Posterior vena cava (tissue), 2 donors: ENCODE measurements around the gene BEX1. TPM values are rescaled to one million over a fixed set of nuclear protein-coding genes. Genes with fewer than 3 reads are reported as not detected.
"Not testable (repeated sequence)": the region's sequence is repeated elsewhere in the genome, so short reads cannot be mapped to it uniquely, and the experiment has no call there.

Experiments
- DNase-seq: peaks from one replicate; pipeline ENCODE4 v3.0.0-alpha.2; 2020; ENCODE audit warnings: low spot score
- intact Hi-C, 2 donors: fragments of 100-400 bp; cut with DNase I; formaldehyde crosslinking; loops; one replicate each; pipeline versions ENCODE4 v1.14.1 to v1.14.2; 2022 to 2023
- long read RNA-seq, 2 donors: library from polyadenylated mRNA; unstranded; transcript quantifications; one replicate each; pipeline ENCODE4 v2.0.0, GENCODE V29; 2020 to 2021
- total RNA-seq, 2 donors: library from RNA; stranded (reverse); fragmentation: NEBNext Ultra II Directional; extraction: Animal tissue kit (Norgen Biotek cat#: 25700); gene quantifications; one replicate each; pipeline ENCODE4 v1.2.1, GENCODE V29; 2021
- donor health status: DM: yes; HTN: yes; CAD: no.
- donor health status: DM: yes; HTN: yes; CAD: no.

BEX1 gene
- under 1 TPM; 0.76 to 0.83 TPM for total RNA-seq
- long read RNA-seq, donor 1 = 0 reads
- long read RNA-seq, donor 2 = 0 reads

DNA sequence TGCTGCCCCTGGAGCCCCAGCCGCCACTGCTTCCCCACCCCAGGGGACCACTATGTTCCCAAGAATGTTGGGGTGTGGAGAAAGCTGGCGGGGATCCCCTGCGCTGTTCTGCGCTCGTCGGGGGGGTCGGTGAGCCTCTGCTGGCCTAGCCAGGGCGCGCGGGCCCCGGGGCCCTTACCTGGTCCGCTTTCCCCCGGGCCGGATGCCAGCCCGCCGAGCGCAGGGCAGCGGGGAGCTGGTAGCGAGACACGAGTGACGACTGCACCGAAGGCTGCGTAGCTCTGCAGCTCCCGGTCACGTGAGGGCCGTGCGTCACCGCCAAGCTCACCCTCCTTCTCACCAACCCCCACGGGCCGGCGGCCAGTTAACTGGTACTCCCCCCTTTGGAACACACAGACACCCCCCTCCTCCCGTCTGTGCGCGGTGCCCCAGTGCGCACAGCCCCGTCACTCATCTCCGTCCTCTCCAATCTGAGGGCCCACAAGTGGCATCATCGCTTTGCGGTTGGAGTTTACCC is at the start of gene BEX1:
Gene BEX1, minus strand, starts transcription at position 254 of the 517 bp plus-strand sequence. CDS start 897 bp downstream, outside the sequence.
- intact Hi-C loops = no loop called here

DNA sequence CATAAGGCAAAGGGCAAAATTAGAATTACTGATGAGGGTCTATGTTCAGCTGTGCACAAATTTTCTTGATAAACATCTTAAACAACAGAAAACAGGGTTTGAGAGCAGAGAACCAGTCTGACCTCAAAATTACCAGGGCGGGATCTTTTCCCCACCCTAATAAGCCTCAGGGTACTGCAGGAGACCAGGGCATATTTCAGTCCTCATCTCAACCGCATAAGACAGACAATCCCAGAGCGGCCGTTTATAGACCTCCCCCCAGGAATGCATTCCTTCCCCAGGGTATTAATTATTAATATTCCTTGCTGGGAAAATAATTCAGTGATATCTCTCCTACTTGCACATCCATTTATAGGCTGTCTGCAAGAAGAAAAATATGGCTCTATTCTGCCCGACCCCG is 45.5 kb upstream of the BEX1 start:
- intact Hi-C loops, DNase-seq: not testable (repeated sequence)

More for the DNA sequence above, at the start of gene BEX1:
- no peak for DNase-seq

DNA sequence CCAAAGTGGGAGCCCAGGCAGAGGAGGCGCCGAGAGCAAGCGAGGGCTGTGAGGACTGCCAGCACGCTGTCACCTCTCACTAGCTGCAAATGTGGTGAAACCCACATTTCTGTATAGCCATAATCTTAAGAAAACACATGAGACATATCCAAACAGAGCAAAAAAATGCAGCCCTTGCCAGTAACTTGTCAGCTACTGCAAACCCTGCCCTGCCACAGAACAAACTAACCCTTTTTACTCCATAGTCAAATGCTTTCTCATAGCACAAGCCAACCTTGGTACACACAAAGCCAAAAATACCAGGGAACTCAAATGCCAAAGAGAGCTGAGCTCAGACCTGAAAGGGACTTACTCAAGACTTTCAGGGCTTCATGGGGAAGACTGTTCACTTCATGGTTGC is 43.9 kb upstream of the BEX1 start:
- intact Hi-C loops = no loop called here
- DNase-seq = no peak

DNA sequence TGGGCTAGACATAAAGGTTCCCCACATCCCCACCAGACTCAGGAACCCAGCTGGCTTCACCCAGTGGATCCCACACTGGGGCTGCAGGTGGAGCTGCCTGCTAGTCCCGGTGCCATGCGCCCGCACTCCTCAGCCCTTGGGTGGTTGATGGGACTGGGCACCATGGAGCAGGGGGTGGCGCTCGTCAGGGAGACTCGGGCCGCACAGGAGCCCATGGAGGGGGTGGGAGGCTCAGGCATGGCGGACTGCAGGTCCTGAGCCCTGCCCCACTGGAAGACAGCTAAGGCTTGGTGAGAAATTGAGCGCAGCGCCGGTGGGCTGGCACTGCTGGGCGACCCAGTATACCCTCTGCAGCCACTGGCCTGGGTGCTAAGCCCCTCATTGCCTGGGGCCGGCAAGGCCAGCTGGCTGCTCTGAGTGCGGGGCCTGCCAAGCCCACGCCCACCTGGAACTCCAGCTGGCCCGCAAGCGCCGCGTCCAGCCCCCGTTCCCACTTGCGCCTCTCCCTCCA is 43.3 kb upstream of the BEX1 start:
- peak; percentile 79 for DNase-seq
- intact Hi-C loops = not testable (repeated sequence)

DNA sequence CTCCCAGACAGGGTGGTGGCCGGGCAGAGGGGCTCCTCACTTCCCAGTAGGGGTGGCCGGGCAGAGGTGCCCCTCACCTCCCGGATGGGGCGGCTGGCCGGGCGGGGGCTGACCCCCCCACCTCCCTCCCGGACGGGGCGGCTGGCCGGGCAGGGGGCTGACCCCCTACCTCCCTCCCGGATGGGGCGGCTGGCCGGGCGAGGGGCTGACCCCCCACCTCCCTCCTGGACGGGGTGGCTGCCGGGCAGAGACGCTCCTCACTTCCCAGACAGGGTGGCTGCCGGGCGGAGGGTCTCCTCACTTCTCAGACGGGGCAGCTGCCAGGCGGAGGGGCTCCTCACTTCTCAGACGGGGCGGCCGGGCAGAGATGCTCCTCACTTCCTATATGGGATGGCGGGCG is 40.4 kb upstream of the BEX1 start:
- intact Hi-C loops, DNase-seq: not testable (repeated sequence)

DNA sequence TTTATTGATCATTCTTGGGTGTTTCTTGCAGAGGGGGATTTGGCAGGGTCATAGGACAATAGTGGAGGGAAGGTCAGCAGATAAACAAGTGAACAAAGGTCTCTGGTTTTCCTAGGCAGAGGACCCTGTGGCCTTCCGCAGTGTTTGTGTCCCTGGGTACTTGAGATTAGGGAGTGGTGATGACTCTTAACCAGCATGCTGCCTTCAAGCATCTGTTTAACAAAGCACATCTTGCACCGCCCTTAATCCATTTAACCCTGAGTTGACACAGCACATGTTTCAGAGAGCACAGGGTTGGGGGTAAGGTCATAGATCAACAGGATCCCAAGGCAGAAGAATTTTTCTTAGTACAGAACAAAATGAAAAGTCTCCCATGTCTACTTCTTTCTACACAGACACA is 39.9 kb upstream of the BEX1 start:
- intact Hi-C loops, DNase-seq: not testable (repeated sequence)

DNA sequence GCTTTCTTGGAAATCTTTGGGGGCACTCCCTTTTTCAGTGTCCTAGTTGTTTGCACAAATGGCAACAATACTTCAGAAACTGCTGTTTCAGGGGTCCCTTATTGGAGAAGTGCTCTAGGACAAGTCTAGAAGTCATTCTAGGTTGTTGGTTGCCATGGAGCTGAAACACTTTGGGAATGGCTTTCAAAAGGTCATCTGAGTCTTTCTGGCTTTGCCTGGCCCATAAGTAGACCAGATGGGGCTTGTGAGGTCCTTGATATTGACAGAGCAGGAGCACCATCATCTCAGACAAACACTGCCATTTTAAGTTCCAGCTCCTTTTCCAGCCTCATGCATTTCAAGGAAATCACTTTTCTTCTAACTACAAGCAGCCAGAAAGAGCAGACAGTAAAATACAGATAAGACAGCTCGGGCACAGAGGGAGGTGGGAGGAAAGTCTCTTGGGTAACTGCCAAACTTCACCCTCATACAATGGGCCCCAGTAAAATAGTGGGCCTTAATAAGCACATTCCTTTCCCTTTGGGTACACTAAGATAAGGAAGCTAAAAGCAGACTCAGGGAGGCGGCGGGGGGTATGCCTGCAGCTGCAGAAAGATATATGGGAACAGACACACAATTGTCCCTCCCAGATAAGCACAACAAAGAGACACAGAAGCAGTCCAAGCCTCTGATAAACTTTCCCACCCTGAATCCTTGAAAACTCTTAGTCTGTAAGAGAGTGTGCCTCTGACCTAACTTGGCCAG is 37.5 kb upstream of the BEX1 start:
- intact Hi-C loops = no loop called here
- DNase-seq = no peak

DNA sequence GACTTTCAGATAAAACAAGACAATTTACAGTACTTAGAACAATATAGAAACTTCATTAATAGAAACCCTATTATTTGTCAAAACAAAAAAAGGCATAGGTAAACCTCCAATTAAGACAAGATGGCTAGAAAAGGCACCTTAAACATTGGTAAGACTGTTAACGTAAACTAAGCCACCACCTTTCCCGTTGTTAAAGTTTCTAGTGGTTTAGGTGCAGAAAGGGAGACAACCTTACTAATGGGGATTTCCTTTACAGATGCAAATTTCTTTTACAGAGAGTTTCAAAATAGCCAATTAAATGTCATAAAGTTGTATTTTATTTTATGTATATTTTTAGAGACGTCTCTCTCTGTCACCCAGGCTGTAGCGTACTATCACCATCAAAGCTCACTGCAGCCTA is 36.5 kb upstream of the BEX1 start:
- intact Hi-C loops = no loop called here
- DNase-seq = no peak

DNA sequence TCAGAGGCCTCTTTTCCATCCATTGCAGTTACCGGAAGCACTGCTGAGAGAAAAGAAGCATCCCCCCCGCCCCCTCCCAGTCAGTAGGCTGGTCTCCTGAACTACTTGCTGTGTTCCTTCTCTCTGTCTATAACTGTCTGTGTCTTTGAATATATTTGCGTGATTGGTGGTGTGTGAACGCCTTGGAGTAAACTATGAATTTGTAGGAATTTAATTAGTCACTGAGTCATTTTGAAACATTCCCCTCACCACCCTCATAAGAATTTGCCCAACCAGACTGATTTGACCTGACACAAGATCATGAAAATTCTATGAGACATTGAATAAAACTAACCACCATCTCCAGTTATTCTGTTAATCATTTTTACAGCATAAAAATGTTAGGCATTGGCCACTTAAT is 35.7 kb upstream of the BEX1 start:
- no peak for DNase-seq

DNA sequence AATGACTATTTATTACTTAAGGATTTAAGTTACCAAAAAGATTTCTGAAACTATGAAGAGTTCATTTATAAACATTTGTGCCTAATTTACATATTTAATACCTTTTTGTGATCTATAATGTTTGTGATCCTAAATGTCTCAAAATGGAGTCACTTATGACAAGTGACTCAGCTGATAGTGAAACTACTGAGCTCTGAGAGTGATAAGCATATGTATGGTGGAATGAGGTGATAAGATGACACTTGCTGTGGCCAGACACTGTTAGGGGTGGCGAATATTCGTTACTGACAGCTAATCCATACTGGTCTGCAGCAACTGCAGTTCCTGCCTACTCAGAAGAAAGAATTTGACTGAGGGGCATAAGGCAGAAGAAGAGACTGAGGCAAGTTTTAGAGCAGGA is 34.5 kb upstream of the BEX1 start:
- DNase-seq = no peak
- intact Hi-C loops = no loop called here

More for the DNA sequence above, 35.7 kb upstream of the BEX1 start:
- intact Hi-C loops = no loop called here

DNA sequence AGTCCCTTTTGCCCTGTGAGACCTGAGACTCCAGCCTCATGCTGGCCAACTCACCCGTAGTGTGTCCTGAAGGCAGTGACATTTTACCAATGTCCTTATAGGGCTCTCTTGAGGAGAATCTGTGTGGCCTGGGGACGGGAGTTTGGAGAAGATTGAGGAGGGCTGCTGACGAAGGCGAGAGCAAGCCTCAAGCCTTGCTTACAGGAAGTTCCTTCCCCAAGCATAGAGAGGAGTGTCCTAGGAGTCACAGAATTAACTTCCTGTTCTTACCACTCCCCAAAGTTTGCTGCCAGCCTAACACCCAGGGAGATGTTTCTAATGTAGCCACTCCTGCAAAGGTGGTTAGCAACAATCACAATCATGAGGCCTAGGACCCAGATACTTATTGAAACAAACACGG is 29.0 kb upstream of the BEX1 start, which contains the start of gene NXF3:
Gene NXF3, minus strand, starts transcription at position 202 of the 400 bp plus-strand sequence. Its CDS starts 120 bp downstream, at position 82.
- no peak for DNase-seq
- intact Hi-C loops = no loop called here

DNA sequence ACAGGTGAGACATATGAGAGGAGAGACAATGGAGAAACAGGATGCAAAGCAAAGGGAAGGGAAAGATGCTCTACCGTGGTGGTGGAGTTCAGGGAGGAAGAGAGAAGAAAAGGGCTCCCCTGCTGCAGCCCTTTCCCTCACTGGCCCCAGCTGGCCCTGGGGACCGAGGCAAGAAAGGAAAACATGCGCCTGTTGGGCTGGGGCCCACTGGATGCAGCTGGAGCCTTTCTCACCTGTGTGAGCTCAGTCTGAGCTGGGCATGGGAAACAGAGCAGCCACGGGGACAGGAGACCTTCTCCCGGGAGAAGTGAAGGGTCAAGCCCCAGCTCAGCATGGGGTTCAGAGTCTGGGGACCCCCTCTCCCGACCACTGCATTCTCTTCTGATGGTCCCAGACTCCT is 17.1 kb upstream of the BEX1 start:
- DNase-seq = no peak
- intact Hi-C loops = no loop called here

DNA sequence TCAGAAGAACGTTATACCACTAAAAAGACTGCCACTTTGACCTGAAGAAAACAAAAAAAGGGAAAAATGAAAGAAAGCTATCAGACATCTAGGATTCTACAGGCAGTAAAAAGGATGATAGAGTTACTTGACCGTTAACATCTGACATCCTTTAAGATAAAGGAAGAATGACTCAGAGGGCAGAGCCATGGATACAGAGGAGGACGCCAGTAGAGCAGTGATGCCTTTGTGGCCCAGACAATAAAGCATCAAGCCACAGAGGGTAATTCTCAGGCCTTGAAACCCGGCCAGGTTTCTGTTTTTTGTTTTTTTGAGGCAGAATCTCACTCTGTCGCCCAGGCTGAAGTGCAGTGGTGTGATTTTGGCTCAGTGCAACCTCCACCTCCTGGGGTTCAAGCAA is 9.5 kb upstream of the BEX1 start:
- intact Hi-C loops = no loop called here
- no peak for DNase-seq

DNA sequence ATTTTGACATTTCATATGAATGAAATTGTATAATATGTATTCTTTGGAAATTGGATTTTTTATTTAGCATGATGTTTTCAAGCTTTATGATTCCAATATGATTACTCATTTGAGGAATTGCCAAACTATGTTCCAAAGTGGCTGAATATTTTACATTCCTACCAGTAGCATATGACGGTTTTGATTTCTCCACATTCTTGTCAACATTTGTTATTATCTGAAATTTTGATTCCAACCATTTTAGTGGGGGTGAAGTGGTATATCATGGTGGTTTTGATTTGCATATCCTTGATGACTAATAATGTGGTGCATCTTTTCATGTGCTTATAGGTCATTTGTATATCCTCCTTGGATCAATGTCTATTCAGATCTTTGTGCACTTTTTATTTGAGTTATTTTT is 2.6 kb upstream of the BEX1 start:
- no peak for DNase-seq
- intact Hi-C loops = no loop called here

DNA sequence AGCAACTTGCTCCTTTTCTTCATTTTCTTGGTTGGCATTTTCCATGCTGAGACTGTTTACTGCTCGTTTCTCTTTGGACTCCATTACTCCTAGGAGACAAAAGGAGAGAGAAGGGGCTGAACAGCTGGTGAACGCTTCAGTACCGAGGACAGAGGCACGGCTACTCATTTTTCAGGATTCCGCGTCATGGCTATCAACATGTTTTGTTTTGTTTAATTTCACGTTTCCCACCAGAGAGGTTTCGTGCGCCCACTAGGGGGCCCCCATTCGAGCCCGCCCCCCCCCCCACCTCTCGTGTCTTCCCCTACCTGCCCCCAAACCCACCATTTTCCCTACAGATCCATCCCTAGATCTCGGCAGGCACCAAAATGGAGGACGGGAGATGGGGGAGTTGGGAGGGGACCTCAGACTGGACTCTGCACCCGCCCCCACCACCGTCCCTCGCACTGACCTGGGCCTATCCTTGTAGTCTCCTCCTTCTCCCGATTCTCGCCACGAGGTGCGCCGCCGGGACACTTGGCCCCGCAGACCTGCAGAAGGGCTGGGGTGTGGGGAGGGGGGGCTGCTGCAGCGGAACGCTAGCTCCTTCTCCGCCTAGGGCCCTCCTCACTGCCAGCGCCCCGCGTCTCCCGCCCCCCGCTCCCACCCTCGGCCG is 653 bp downstream of the BEX1 start:
- intact Hi-C loops = no loop called here
- DNase-seq = no peak

DNA sequence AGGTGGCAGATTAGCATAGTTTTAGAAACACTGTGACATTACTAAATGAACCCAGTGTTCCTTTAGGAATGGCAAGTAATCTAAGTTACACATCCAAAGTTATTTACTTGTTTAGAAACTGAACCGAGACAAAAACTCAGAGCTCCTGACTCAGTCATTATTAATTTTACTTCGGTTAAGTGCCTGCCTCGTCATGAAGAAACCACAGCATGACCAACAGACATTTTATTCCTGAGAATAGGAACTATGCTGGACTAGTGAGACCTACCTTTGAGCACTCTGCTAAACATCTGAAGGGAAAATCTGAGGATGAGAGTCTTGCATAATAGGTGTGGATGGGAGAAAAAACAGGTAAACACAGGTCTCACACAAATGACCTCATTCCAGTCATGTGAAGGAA is 2.5 kb downstream of the BEX1 start:
- no peak for DNase-seq
- intact Hi-C loops = no loop called here

DNA sequence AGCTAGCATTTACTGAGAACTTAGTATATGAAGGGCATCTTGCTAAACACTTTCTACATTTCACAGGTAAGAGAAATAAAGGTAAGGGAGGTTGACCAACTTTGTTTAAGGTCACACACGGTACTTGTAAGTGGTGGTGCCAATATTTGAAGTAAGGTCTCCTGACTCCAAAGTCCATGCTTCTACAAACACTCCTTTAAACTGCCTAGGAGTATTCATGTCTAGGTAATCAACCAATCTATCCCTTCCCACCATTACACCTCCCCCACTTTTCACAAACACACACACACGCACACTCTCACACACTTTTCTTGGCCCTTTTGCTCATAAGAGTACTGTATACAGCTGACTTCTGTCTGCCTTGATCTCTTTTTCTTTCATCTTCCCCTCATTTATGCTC is 7.1 kb downstream of the BEX1 start:
- intact Hi-C loops = no loop called here
- DNase-seq = no peak

DNA sequence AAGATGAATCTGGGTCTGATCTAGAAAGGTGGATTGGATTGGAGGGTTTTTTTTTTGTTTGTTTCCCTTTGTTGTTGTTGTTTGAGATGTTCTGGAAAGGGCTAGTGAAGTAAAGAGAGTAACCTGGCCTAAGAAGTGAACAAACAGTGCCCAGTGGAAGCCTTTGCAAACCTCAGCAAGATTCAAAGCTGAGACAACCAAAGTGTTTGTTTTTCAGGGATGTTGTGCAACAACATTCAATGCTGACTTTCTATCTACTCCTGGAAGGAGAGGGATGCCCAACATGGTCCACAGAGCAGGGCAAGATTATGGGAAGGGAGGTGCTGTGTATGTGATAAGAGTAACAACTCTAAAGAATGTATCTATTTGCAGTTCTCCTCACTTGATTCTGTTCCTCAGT is 11.3 kb downstream of the BEX1 start:
- intact Hi-C loops = no loop called here
- no peak for DNase-seq

DNA sequence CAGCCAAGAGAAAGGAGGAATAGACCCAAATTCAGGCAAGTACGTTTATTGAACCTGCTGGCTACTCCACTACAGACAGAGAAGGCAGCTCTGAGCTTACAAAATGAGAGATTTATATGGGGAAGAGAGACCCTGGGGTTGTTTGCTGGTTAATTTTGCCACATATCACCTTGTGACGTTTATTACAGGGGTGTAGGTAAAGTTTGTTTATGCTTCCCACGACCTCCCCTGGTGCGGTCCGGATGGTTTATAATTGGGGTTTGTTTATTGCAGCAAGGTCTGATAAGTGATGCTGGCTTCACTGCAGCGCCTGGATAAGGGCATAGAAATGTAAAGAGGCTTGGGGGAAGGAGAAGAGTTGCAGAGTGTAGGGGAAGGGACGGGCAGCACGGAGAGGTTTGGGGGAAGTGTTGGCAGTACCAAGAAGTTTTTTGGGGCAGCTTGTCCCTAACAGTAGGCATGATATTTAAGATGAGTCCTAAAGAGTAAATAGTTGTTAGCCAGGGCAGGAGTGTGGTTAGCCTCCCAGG is 12.6 kb downstream of the BEX1 start:
- intact Hi-C loops = no loop called here

DNA sequence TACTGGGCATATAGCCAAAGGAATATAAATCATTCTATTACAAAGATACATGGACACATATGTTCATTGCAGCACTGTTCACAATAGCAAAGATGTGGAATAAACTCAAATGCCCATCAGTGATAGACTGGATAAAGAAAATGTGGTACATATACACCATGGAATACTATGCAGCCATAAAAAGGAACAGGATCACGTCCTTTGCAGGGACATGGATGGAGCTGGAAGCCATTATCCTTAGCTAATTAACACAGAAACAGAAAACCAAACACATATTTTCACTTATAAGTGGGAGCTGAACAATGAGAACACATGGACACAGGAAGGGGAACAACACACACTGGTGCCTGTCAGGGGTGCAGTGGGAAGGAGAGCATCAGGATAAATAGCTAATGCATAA is 30.6 kb downstream of the BEX1 start:
- intact Hi-C loops, DNase-seq: not testable (repeated sequence)

More for the DNA sequence above, 12.6 kb downstream of the BEX1 start:
- DNase-seq = no peak
